Coronary artery (tissue), 2 donors: ENCODE measurements around the gene TANGO2.

Experiments
- DNase-seq: peaks from one replicate; pipeline ENCODE4 v3.0.0-alpha.2; 2017; ENCODE audit warnings: low spot score
- H3K27ac ChIP-seq, 2 donors: fragments of 200-600 bp; sonication (generic); one replicate each; pipeline ENCODE4 v1.5.1; 2016 to 2019
- H3K4me3 ChIP-seq: fragments of 200-600 bp; sonication (generic); 2 replicates; pipeline ENCODE4 v1.5.1; 2016; ENCODE audit warnings: mild to moderate bottlenecking, moderate library complexity
- CTCF ChIP-seq: fragments of 200-600 bp; sonication (generic); IDR thresholded peaks from one replicate; pipeline ENCODE4 v1.5.1; 2019; ENCODE audit warnings: antibody characterized with exemption

The TANGO2 gene

GRCh38 chr22:19980766-19981165 lies 40.1 kb upstream of the TANGO2 start:
- H3K4me3 ChIP-seq: no peak overlapping the region
- no peak overlapping the region for H3K27ac ChIP-seq
- no peak for TF ChIP-seq CTCF
- DNase-seq: no peak

- no peak for TF ChIP-seq CTCF
- no peak overlapping the region for H3K27ac ChIP-seq
- DNase-seq: no peak
- H3K4me3 ChIP-seq: no peak overlapping the region
Observed at GRCh38 chr22:19981171-19981960, 39.5 kb upstream of the TANGO2 start.

GRCh38 chr22:19981961-19982920 lies 38.7 kb upstream of the TANGO2 start:
- Histone ChIP-seq H3K4me3 (no peak overlapping the region), H3K27ac (no peak overlapping the region)
- no peak for TF ChIP-seq CTCF
- DNase-seq: no peak

GRCh38 chr22:19982991-19983578 lies 37.8 kb upstream of the TANGO2 start:
- no peak for TF ChIP-seq CTCF
- DNase-seq: no peak
- no peak overlapping the region for H3K4me3 ChIP-seq
- peak overlapping the region; percentile 86 to 95 for H3K27ac ChIP-seq

- peak overlapping the region; percentile 85 for H3K4me3 ChIP-seq
- H3K27ac ChIP-seq: peak overlapping the region; percentile 86 to 95
- no peak for TF ChIP-seq CTCF
- DNase-seq: no peak
Observed at GRCh38 chr22:19983741-19984140, 37.2 kb upstream of the TANGO2 start.

- TF ChIP-seq CTCF: no peak
- peak; percentile 86 for DNase-seq
- H3K27ac ChIP-seq: peak overlapping the region; percentile 86 to 95
- H3K4me3 ChIP-seq: peak overlapping the region; percentile 85
Observed at GRCh38 chr22:19984201-19984753, 36.6 kb upstream of the TANGO2 start.
